G401.6 (cell line): Measurements from ENCODE around the gene COQ3.
"Not testable (repeated sequence)": the region's sequence is repeated elsewhere in the genome, so short reads cannot be mapped to it uniquely, and the experiment has no call there.

Experiments used
- FAIRE-seq: peaks from 2 replicates; lab custom pipeline; 2012; peaks lifted over from hg19 to GRCh38; lab: Jason Lieb, UNC

COQ3 gene

GRCh38 chr6:99384507-99384906 is 9.5 kb downstream of the COQ3 start:
- FAIRE-seq: no peak

DNA sequence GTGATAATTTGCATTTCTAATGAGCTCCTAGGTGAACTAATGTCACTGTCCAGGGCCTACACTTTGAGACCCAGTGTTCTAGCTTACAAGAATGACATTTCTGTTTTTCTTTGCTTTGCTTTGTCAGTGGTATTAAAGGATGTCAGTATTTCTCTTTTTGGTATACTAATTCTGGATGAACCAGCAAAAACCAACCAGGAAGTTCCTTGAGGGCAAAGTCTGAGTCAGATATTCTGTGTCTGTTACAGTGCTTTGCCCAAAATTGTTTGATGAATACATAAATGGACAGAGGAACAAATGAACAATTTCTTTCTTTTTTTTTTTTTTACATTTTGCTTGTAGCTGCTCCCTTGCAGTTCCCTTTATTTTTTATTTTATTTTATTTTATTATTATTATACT is 15.4 kb downstream of the COQ3 start:
- no peak for FAIRE-seq

GRCh38 chr6:99369533-99369932 is 24.5 kb downstream of the COQ3 start:
- no peak for FAIRE-seq

DNA sequence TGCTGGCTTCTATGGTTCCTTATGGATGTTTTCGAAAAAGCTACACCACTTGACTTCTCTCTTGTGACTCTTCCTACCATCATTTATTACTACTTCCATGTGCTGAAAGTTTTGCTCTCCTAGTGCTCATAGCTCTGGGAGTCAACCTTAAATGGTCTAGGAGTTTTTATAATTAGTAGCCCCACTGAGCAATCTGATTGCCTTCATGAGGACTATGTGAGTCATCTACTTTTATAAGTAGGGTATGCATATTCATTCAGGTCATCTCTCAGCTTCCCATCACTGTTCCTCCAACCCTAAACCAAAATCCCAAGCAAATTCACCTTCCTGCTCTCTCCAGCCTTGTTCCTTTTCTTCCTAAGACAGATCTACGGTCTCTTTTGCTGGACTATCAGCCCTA is 27.1 kb downstream of the COQ3 start:
- no peak for FAIRE-seq

GRCh38 chr6:99364026-99364425 is 30.0 kb downstream of the COQ3 start:
- no peak for FAIRE-seq

DNA sequence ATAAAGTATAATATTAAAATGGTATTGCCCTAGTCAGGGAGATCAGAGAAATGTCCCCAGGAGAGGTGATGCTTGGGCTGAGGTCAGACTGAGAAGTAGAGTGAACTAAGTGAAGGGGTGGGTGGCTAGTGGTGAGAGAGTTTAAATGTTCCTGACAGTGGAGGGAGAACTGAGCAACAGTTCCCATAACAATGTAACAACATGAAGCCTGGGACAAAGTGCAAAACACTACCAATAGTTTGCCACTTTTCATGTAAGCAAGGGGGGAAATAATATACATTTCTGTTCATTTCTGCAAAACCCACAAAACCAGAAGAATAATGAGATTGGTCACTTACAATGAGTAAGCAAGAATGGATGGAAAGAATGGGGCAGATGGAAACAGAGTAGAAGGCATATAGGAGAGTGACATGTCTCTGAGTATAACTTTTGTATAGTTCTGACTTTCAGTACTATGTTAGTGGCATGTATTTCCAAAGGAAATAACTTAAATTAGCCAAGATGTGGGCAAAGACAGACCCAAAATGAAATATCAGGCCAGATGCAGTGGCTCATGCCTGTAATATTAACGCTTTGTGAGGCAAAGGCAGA is 31.2 kb downstream of the COQ3 start:
- no peak for FAIRE-seq

DNA sequence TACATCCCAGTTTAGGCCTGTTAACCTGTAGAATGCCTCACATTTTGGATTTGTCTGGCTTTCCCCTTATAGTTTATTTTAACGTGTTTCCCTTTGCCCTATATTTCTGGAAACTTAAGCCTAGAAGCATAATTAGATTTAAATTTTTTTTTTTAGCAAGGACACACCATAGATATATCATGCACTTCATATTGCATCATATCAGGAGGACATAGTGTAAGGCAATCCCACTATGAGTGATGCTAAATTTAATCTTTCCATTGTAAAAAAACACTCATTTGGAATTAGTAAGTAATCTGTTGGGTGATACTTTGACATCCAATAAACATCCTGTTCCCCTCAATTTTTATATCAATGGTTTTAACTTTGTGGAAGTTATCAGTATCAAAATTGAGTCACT is 34.2 kb downstream of the COQ3 start:
- no peak for FAIRE-seq

DNA sequence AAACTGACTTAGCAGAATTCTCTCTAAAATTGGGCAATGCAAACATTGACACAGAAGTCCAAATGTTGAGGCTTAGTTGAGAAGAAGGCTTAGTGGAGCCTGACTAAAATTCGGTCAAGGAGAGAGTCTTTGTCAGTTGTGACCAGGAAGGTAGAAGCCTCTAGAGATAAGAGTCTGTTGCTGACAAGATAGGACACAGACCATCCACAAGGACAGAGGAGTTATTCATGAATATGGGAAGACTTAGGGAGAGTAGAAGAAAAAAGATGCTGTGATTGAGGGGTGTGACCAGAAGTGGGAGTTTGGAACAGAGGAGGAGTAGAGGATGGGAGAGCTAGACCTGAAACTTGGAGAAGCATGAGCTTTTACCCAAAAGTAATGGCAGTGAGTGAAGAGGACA is 37.4 kb downstream of the COQ3 start:
- no peak for FAIRE-seq

GRCh38 chr6:99354983-99355382 is 39.0 kb downstream of the COQ3 start:
- no peak for FAIRE-seq

DNA sequence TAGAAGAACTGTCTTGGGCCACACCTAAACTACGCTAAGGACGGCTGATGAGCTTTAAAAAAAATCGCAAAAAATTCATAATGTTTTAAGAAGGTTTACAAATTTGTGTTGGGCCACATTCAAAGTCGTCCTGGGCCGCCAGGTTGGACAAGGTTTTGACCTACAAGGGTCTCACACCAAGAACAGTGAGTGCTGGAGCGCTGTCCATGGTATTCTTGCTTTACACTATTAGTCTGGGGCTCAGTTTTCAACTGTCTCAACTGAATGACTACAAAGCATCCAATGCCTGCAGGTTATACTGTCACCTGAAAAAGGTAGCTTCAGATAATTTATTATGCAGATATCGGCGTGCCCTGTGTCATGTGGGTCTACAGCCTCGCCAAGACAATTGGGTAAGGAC is 40.9 kb downstream of the COQ3 start:
- FAIRE-seq: no peak

DNA sequence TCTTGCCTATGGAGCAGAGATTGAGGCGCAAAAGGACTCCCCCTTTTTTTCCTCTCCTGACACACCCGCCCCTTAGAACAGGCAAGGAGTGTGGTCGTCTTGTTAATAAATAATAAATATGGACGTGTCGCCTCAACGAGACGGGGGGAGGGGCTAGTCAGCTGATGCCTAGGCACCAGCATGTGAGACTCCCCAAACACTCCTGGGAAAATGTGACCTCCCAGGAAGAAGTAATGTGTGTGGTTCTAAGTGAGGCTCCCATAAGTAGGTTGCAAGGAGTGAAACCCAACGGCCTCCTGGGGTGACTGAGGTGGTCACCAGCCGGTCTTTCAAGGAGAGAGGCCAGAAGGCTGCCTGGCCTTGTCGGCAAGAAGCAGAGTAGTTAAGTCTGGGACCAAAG is 43.4 kb downstream of the COQ3 start:
- no peak for FAIRE-seq

- FAIRE-seq: no peak
These were observed 44.5 kb downstream of the COQ3 start, which contains the start of gene FAXC for GRCh38 chr6:99349171-99350141. Gene FAXC, minus strand, starts transcription at chr6:99349674. Its CDS starts 302 bp downstream, at chr6:99349372.

DNA sequence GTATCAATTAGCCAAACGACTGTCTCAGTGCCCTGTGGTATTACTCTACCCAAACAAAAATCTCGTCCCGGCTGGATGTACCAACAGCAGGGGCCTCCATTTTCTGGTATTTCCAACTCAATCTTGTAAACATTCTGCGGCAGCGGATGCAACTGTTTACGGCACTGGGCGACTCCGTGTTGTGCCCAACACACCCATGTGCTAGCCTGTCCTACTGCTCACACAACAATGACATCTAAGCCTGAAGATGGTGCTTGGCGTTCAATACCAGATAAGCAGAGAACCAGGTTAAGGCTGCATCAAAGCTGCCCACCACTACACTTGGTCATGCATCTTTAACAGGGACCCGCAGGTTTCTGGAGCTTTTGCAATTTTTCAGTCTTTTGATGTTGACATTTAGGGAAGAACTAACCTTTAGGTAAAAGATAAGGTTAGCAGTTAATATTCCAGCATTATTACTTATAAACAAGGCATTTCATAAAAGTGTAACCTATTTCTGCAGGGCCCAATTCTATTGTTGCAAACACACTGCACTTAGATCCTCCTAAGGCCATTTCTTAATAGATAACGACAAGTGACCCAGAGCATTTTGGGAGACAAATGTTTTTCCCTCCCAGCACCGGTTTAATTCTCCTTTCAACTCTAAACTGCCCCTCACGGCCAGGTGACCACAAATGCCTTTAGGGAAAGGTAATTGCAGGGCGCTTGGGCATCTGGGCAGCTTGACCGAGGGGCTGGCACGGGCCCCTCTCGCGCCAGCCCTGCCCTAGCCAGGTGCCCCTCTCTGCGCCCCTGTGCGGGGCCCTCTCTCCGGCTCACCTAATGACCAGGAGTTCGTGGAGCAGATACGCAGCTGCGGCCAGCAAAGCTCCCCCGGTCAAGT is 45.5 kb downstream of the COQ3 start:
- no peak for FAIRE-seq

DNA sequence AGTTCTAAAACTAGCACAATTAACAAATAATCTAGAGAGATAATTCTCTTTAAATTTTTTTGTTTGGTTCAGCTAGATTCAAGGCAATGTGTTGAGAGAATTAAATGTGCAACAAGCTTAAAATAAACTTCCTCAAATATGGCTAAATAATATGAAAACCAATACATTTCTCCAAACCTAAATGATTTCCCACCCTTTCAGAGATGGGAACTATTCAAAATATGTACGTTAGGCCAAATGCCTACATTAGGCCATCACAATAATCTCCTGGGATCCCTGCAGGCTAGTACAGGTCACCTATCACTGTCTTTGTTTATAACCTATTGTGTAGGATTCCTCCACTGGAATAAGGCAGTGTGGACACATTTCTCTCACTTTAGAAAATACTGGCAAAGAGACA is 46.2 kb downstream of the COQ3 start:
- no peak for FAIRE-seq

- no peak for FAIRE-seq
These were observed 47.4 kb downstream of the COQ3 start for GRCh38 chr6:99346595-99346994.

DNA sequence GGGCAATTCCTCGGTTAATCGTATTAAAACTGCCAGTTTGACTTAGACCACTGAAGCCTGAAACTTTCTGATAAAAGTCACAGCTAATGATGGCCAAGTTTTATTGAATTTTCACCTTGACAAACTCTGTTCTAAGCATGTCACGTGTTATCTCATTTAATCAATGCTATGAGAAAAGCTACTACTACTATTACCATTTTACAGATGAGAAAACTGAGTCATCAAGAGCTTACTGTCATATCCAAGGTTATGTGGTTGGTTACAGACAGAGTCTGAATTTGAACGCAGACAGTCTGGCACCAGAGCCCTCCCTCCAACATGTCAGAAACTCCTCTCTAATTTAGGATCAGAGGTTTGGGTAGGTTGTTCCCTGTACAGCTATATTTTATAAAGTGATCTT is 48.8 kb downstream of the COQ3 start:
- no peak for FAIRE-seq

GRCh38 chr6:99344289-99344688 is 49.7 kb downstream of the COQ3 start:
- no peak for FAIRE-seq

DNA sequence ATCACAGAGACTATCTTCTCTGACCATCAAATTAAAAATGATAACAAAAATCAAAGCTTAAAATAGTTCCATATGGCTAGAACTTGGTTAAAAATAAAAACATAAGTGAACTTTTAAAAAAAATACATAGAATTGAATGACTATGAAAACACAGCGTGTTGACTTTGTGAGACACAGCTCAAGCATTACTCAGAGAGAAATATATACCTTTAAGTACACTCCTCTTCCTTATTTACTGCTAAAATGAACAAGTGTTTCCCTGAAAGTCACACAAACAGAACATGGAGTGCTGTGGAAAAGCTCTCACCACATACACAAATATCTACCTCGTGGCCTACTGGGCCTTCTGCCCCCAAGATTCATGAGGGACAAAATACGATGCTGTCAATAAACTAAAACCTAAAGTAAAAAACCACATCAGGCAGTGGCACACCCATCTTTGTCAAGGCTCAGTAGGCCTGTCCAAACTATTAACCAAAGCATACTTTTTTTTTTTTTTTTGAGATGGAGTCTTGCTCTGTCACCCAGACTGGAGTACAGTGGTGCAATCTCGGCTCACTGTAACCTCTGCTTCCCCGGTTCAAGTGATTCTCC is 52.0 kb downstream of the COQ3 start:
- FAIRE-seq: no peak

DNA sequence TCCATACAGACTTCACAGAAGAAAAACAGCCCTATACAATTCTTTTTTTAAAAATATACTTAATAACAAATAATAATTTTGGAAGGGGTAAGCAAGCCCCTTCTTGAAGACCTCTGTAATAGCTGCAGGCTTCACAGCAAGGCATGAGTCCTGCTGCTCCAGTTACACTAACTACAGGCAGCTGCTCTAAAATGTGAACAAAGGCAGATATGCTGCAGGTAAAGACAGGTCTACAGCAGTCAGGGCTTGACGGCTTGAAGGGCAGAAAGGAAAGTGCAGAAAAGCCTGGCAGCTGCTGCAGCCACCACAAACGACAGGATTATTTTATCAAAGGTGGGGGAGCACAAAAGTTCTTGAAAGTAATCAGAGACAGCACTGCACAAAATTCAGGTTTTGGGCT is 55.8 kb downstream of the COQ3 start:
- FAIRE-seq: no peak

GRCh38 chr6:99335298-99335697 is 58.7 kb downstream of the COQ3 start:
- not testable (repeated sequence) for FAIRE-seq

GRCh38 chr6:99334526-99335127 is 59.4 kb downstream of the COQ3 start:
- peak; percentile 79 for FAIRE-seq

DNA sequence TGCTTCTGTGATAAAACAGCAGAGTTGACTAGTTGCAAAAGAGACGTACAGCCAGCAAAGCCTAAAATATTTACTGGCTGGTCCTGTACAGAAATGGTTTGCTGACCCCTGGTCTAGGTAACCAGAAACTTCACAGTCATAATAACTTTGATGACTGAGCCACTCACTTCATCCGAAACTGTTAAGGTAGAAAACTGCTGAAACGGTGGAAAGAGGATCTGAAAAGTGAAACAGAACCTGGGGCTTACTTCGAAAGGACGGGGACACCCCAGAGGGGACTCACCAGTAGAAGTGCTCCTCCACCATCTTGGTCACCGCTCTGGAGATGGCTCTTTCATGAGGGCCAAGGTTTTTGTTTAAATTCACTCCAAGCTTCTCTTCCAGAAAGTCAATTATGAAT is 60.9 kb downstream of the COQ3 start:
- no peak for FAIRE-seq
